SU-DHL-6 (cell line): Measurements from ENCODE around the gene F2R.

ENCODE experiments used
- EZH2phosphoT487 ChIP-seq: fragments of 200-600 bp; sonication (generic), shearing (Covaris generic); conservative IDR thresholded peaks from 2 replicates; pipeline ENCODE4 v1.6.1; 2018; ENCODE audit warnings: mild to moderate bottlenecking, antibody characterized with exemption, low read length, moderate library complexity, mixed read lengths
- TF ChIP-seq, protein P1 (sequence below): fragments of 200-600 bp; sonication (generic); IDR thresholded peaks from one replicate; pipeline ENCODE4 v1.5.1; 2017; ENCODE audit warnings: antibody characterized with exemption, mild to moderate bottlenecking, low read length, moderate library complexity; ENCODE audit not compliant: insufficient read depth, poor library complexity, severe bottlenecking

- TF ChIP-seq, protein P1, sequence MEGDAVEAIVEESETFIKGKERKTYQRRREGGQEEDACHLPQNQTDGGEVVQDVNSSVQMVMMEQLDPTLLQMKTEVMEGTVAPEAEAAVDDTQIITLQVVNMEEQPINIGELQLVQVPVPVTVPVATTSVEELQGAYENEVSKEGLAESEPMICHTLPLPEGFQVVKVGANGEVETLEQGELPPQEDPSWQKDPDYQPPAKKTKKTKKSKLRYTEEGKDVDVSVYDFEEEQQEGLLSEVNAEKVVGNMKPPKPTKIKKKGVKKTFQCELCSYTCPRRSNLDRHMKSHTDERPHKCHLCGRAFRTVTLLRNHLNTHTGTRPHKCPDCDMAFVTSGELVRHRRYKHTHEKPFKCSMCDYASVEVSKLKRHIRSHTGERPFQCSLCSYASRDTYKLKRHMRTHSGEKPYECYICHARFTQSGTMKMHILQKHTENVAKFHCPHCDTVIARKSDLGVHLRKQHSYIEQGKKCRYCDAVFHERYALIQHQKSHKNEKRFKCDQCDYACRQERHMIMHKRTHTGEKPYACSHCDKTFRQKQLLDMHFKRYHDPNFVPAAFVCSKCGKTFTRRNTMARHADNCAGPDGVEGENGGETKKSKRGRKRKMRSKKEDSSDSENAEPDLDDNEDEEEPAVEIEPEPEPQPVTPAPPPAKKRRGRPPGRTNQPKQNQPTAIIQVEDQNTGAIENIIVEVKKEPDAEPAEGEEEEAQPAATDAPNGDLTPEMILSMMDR: no peak
- no peak for TF ChIP-seq EZH2phosphoT487
Measured at GRCh38 chr5:76715486-76715735, 515 bp upstream of the F2R start.
